Stimulated activated CD8-positive, alpha-beta memory T cell treated with anti-CD3 and anti-CD28 coated beads, Interleukin-7, amount 100 ng/mL, for 4 hours (primary cell): Measurements from ENCODE around the gene BTBD1.
A peak's percentile ranks its signal among the peaks of the same experiment; 100 is the strongest.

Experiments
- DNase-seq, 2 donors: peaks; one replicate each; pipeline ENCODE4 v3.0.0-alpha.2; 2020; ENCODE audit warnings: low read depth in 2 of 2

BTBD1 gene

DNA sequence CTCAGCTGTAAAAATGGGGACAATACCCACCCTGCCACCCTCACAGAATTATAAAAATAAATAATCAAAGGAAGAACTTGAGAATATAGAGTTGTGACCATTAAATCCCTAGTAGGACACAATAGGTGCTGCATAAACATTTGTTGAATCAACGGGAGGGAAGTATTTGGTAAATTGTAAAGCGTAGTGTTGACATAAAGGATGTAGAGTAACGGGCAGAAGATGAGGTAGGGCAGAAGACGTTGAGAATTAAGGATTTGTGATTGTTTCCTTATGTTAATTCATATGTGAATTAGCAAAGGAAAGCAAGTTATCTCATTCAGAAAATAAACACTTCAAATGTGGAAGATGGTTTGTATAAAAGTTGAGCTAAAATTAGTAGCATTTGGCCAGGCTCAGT is 73.9 kb downstream of the BTBD1 start:
- DNase-seq: no peak

GRCh38 chr15:82992436-82992998 is 74.5 kb downstream of the BTBD1 start:
- no peak for DNase-seq

DNA sequence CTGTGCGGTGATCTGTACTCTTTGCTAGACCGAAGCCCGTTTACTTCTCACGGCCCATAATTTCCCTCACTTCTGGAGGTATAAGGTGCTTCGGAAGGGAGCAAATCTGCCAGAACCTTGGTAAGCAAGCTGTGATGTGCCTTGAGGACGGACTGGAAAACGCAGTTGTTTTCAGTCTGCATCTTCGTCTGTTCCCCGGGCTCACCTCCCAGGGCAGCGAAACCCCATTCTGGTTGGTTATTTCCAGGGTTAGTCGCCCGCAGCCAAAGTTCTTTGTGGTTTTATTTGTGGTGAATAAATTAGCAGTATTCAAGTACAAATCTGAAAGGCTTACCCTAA is 80.6 kb downstream of the BTBD1 start:
- DNase-seq: no peak

DNA sequence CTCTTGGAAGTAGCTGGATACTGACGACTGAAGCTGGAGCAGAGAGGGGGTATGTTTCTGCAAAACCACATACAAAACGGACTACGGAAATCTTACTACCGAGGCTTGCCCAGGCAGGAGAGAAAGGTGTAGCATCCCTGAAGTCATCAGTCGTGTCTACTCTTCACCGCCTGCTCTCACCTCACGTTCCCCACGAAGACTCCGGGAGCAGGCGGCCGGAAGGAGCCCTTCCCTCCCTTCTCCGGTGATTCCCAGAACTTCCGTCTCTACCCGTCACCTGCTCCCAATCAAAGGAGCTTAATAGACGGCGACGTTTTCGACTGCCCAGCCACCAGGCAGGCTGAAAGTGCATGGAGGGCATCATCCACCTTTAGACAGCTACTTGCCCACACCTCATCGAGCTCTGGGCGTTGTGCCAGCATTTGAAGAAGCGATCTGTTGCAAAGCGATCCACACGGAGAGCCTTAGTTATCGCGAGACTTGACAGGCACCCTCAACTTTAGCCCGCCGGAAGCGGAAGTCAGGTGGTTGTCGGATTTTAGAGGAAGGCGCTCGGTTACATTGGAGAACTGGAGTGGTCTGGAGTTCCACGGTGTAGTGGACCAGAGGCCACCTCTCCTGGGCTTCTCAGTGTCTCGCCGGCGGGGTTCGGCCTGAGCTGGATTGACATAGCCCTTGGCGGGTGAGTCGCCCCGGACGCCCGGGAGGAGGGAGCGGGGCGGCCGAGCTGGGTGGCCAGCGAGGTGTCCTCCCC is 81.2 kb downstream of the BTBD1 start, which contains the start of gene RAMAC:
RAMAC (plus strand) TSS at position 523 of the 754 bp plus-strand sequence. CDS start 2,809 bp downstream, outside the sequence.
- DNase-seq: peak; percentile 85 to 92

DNA sequence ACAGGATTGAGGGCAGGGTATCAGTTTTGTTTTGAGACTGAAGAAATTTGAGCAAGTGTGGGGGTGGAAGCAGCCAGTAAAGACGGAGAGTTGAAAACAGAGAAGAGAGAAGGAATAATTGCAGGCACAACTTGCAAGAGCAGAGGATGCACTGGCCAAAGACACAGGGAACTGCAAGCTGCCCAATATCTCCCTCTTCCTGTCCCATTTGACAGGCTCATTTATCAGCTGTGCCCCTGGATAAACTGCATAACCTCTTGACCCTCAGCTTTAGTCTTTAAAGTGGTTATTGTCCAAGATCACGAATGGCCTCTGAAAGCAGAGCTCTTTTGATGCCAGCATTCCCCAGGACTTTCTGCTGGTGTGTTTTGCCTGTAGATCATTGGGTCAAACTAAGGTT is 86.1 kb downstream of the BTBD1 start:
- DNase-seq: no peak

DNA sequence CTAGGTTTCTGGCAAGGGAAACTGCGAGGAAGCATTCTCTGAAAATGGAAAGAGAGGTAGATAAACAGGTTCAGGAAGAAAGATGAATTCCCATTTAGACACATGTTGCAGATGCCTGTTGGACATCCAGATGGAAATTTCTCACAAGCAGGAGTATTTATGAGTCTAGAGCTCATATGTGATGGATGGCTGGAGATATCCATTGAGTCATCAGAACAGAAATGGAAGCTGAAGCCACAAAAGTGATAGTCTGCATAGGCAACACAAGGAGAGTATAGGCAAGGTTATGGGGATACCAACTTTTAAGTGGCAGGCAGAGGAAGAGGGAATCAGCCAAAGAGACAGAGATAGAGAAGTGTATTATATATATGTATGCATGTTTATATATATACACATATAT is 87.3 kb downstream of the BTBD1 start:
- no peak for DNase-seq

DNA sequence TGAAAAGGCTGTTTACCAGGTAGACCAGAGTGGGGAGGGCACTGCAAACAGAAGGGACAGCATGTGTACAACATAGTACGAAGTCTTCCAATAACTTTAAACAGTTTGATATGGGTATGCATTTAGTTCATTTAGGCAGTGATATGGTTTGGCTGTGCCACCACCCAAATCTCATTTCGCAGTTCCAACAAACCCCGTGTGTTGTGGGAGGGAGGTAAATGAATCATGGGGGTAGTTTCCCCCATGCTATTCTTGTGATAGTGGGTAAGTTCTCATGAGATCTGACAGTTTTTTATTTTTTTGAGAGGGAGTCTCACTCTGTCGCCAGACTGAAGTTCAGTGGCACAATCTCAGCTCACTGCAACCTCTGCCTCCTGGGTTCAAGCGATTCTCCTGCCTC is 88.6 kb downstream of the BTBD1 start:
- DNase-seq: no peak

- DNase-seq: no peak
These were observed 90.0 kb downstream of the BTBD1 start for GRCh38 chr15:82977076-82977475.

GRCh38 chr15:82972990-82973389 is 94.1 kb downstream of the BTBD1 start:
- no peak for DNase-seq

GRCh38 chr15:82971218-82971984 is 95.7 kb downstream of the BTBD1 start:
- no peak for DNase-seq

DNA sequence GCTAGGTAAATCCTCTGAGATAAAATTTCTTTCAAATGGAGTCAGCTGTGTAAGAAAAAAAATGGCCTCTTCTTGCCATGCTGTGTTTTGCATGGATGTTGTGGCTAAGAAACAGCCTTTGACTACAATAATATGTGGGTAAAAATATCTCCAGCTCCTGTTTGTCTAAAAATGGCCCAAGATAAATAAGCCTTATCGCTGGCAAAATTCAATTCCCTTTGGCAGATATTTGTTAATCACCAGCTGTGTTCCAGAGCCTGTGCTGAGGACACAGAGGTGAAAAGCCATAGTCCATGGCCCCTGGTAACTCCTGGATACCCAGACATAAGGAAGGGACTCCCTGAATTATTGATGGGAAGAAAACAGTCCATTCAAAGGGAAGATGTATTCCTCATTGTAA is 96.4 kb downstream of the BTBD1 start:
- DNase-seq: no peak

GRCh38 chr15:82970078-82970686 is 96.9 kb downstream of the BTBD1 start:
- DNase-seq: no peak

GRCh38 chr15:82969353-82969752 is 97.7 kb downstream of the BTBD1 start:
- no peak for DNase-seq

- no peak for DNase-seq
These were observed 99.0 kb downstream of the BTBD1 start for GRCh38 chr15:82968066-82968465.

- no peak for DNase-seq
These were observed 100.4 kb downstream of the BTBD1 start for GRCh38 chr15:82966671-82967071.
